ENCODE measurements around the gene NUDCD3.

NUDCD3 gene

GRCh38 chr7:44482502-44483485 is 7.7 kb downstream of the NUDCD3 start:
- in situ Hi-C loops (cut with HindIII; ENCODE audit: low sequenced_read_pairs): no loop called here

- in situ Hi-C loops (cut with HindIII; ENCODE audit: low sequenced_read_pairs): no loop called here
Observed at GRCh38 chr7:44477938-44478337, 12.5 kb downstream of the NUDCD3 start.

- in situ Hi-C loops (cut with HindIII; ENCODE audit: low sequenced_read_pairs): no loop called here
Observed at GRCh38 chr7:44477063-44477830, 13.2 kb downstream of the NUDCD3 start.

GRCh38 chr7:44476313-44476712 is 14.1 kb downstream of the NUDCD3 start:
- in situ Hi-C loops (cut with HindIII; ENCODE audit: low sequenced_read_pairs): no loop called here

GRCh38 chr7:44473295-44473694 is 17.2 kb downstream of the NUDCD3 start:
- in situ Hi-C loops (cut with HindIII; ENCODE audit: low sequenced_read_pairs): no loop called here

- in situ Hi-C loops (cut with HindIII; ENCODE audit: low sequenced_read_pairs): no loop called here
Observed at GRCh38 chr7:44472843-44473242, 17.6 kb downstream of the NUDCD3 start.

GRCh38 chr7:44471850-44472249 is 18.6 kb downstream of the NUDCD3 start:
- in situ Hi-C loops (cut with HindIII; ENCODE audit: low sequenced_read_pairs): no loop called here

- in situ Hi-C loops (cut with HindIII; ENCODE audit: low sequenced_read_pairs): no loop called here
Observed at GRCh38 chr7:44471436-44471835, 19.0 kb downstream of the NUDCD3 start.

GRCh38 chr7:44470628-44471245 is 19.7 kb downstream of the NUDCD3 start:
- in situ Hi-C loops (cut with HindIII; ENCODE audit: low sequenced_read_pairs): no loop called here

GRCh38 chr7:44470135-44470479 is 20.4 kb downstream of the NUDCD3 start:
- in situ Hi-C loops (cut with HindIII; ENCODE audit: low sequenced_read_pairs): no loop called here

- in situ Hi-C loops (cut with HindIII; ENCODE audit: low sequenced_read_pairs): loop anchor here (10.0 kb wide), 1 partner anchor 225 kb away; no protein-coding TSS in a partner anchor
Observed at GRCh38 chr7:44469461-44470134, 20.9 kb downstream of the NUDCD3 start.

GRCh38 chr7:44467217-44467548 is 23.3 kb downstream of the NUDCD3 start:
- in situ Hi-C loops (cut with HindIII; ENCODE audit: low sequenced_read_pairs): loop anchor here (10.0 kb wide), 1 partner anchor 222 kb away; no protein-coding TSS in a partner anchor

GRCh38 chr7:44466300-44467216 is 23.9 kb downstream of the NUDCD3 start:
- in situ Hi-C loops (cut with HindIII; ENCODE audit: low sequenced_read_pairs): loop anchor here (10.0 kb wide), 1 partner anchor 222 kb away; no protein-coding TSS in a partner anchor

GRCh38 chr7:44465490-44465889 is 25.0 kb downstream of the NUDCD3 start:
- in situ Hi-C loops (cut with HindIII; ENCODE audit: low sequenced_read_pairs): loop anchor here (10.0 kb wide), 1 partner anchor 221 kb away; no protein-coding TSS in a partner anchor

- in situ Hi-C loops (cut with HindIII; ENCODE audit: low sequenced_read_pairs): loop anchor here (10.0 kb wide), 1 partner anchor 218 kb away; no protein-coding TSS in a partner anchor
Observed at GRCh38 chr7:44463169-44463808, 27.2 kb downstream of the NUDCD3 start.

GRCh38 chr7:44461387-44461786 is 29.1 kb downstream of the NUDCD3 start:
- in situ Hi-C loops (cut with HindIII; ENCODE audit: low sequenced_read_pairs): loop anchor here (10.0 kb wide), 1 partner anchor 217 kb away; no protein-coding TSS in a partner anchor

- in situ Hi-C loops (cut with HindIII; ENCODE audit: low sequenced_read_pairs): loop anchor here (10.0 kb wide), 1 partner anchor 216 kb away; no protein-coding TSS in a partner anchor
Observed at GRCh38 chr7:44460325-44460724, 30.1 kb downstream of the NUDCD3 start.

- in situ Hi-C loops (cut with HindIII; ENCODE audit: low sequenced_read_pairs): no loop called here
Observed at GRCh38 chr7:44455155-44455554, 35.3 kb downstream of the NUDCD3 start.

GRCh38 chr7:44454348-44454747 is 36.1 kb downstream of the NUDCD3 start:
- in situ Hi-C loops (cut with HindIII; ENCODE audit: low sequenced_read_pairs): no loop called here

Data from endothelial cell of hepatic sinusoid (primary cell).